Neural progenitor cell (in vitro differentiated cells): ENCODE measurements around the gene CWH43.

Experiments used
- EZH2 ChIP-seq: fragments of 200-600 bp; sonication (generic); IDR thresholded peaks from 2 replicates; pipeline ENCODE4 v1.6.1; 2017; ENCODE audit warnings: antibody characterized with exemption, mild to moderate bottlenecking, moderate library complexity
- TF ChIP-seq, protein P1 (sequence below): fragments of 200-600 bp; sonication (generic); IDR thresholded peaks from 2 replicates; pipeline ENCODE4 v1.5.1; 2017; ENCODE audit warnings: antibody characterized with exemption, mild to moderate bottlenecking

DNA sequence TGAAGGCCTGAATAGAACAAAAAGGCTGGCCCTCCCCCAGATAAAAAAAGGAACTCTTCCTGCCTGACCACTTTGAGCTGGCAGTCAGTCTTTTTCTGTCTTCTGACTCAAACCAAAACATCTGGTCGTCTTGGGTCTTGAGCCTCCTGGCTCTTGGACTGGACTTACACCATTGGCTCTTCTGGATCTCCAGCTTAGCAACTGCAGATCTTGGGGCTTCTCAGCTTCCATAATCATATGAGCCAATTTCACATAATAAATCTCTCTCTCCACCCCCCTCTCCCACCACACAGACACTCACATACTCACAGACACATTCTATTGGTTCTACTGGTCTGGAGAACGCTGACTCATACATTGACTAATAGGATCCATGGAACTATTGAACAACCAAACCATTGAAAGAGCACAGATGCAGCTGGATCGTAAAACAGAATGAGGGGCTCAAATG is 15.6 kb upstream of the CWH43 start:
- TF ChIP-seq, protein P1, sequence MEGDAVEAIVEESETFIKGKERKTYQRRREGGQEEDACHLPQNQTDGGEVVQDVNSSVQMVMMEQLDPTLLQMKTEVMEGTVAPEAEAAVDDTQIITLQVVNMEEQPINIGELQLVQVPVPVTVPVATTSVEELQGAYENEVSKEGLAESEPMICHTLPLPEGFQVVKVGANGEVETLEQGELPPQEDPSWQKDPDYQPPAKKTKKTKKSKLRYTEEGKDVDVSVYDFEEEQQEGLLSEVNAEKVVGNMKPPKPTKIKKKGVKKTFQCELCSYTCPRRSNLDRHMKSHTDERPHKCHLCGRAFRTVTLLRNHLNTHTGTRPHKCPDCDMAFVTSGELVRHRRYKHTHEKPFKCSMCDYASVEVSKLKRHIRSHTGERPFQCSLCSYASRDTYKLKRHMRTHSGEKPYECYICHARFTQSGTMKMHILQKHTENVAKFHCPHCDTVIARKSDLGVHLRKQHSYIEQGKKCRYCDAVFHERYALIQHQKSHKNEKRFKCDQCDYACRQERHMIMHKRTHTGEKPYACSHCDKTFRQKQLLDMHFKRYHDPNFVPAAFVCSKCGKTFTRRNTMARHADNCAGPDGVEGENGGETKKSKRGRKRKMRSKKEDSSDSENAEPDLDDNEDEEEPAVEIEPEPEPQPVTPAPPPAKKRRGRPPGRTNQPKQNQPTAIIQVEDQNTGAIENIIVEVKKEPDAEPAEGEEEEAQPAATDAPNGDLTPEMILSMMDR = no peak
- no peak for TF ChIP-seq EZH2
